ENCODE results near the gene LYST.

GRCh38 chr1:235779770-235780169 is 86.9 kb downstream of the LYST start:
- TF ChIP-seq CTCF (IDR thresholded peaks at IDR 0.05; ENCODE audit: low read length): no peak
- no peak for TF ChIP-seq EZH2 (optimal IDR thresholded peaks at IDR 0.05; ENCODE audit: low read depth, low read length)

All from MM.1S (cell line).